C4-2B (cell line): ENCODE data around the gene SERPINA5.

Experiments used
- H3K27ac ChIP-seq: fragments of 450-650 bp; 2 replicates; pipeline ENCODE4 v1.5.1; 2017
- ZFX ChIP-seq: fragments of 450-650 bp; IDR thresholded peaks from 2 replicates; pipeline ENCODE4 v1.6.1; 2017
- TF ChIP-seq, protein P1 (sequence below): fragments of 450-650 bp; conservative IDR thresholded peaks from 2 replicates; pipeline ENCODE4 v1.5.1; 2017; ENCODE audit warnings: mild to moderate bottlenecking

The SERPINA5 gene

DNA sequence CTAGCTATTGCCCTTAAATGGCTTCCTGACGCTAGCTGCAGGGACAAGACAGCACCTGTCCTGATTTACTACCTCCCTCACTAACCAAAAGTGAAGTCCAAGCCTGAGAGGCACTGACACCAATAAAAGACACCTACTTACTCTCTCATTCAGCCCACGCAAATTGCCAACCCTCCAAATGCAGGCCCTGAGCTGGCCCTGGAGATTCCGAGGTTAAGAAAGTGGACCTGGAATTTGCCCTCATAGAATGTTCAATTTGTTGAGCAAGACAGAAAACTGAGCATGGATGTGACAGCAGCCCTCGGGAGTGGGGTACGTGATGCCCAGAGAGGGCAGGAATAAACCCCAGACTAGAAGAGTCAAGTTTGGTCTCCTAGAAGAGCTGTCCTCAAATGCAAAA lies 47.4 kb downstream of the SERPINA5 start:
- TF ChIP-seq, protein P1, sequence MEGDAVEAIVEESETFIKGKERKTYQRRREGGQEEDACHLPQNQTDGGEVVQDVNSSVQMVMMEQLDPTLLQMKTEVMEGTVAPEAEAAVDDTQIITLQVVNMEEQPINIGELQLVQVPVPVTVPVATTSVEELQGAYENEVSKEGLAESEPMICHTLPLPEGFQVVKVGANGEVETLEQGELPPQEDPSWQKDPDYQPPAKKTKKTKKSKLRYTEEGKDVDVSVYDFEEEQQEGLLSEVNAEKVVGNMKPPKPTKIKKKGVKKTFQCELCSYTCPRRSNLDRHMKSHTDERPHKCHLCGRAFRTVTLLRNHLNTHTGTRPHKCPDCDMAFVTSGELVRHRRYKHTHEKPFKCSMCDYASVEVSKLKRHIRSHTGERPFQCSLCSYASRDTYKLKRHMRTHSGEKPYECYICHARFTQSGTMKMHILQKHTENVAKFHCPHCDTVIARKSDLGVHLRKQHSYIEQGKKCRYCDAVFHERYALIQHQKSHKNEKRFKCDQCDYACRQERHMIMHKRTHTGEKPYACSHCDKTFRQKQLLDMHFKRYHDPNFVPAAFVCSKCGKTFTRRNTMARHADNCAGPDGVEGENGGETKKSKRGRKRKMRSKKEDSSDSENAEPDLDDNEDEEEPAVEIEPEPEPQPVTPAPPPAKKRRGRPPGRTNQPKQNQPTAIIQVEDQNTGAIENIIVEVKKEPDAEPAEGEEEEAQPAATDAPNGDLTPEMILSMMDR, result no peak
- no peak for TF ChIP-seq ZFX

DNA sequence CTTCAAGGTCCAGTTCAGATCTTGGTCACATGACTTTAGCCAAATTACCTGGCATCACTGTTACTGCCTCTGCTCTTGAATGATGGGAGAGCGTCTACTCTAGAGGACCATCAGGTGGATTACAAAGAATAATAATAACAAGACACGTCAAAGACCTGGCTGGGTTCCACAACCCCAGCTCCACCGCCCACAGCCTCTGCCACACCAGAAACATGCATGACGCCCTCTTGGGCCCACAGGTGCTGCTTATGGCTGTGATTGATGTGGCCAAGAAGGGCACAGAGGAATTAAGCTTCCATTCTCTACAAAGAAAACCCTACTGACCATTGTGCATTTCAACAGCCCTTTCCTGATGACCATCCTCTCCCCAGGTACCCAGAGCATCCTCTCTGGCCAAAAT lies 49.2 kb downstream of the SERPINA5 start:
- TF ChIP-seq ZFX, result no peak
- TF ChIP-seq, protein P1, result no peak

More for the DNA sequence above, 47.4 kb downstream of the SERPINA5 start:
- H3K27ac ChIP-seq, result no peak overlapping the region

DNA sequence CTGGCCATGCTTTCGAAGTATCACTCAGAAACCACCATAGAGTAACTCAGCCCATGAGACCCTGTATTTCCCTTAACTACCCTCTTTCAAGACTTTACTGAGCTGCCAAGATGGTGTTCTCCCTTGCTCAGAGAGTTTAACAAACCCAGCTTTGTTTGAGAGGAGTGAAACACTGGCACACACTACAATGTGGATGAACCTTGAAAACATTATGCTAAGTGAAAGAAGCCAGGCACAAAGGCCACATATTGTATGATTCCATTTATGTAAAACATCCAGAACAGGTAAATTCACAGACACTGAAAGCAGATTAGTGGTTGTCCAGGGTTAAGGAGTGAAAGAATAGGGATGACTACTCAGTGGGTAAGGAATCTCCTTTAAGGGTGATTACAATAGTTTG lies 49.8 kb downstream of the SERPINA5 start:
- TF ChIP-seq, protein P1, result no peak
- no peak overlapping the region for H3K27ac ChIP-seq

More for the DNA sequence above, 49.2 kb downstream of the SERPINA5 start:
- no peak overlapping the region for H3K27ac ChIP-seq

DNA sequence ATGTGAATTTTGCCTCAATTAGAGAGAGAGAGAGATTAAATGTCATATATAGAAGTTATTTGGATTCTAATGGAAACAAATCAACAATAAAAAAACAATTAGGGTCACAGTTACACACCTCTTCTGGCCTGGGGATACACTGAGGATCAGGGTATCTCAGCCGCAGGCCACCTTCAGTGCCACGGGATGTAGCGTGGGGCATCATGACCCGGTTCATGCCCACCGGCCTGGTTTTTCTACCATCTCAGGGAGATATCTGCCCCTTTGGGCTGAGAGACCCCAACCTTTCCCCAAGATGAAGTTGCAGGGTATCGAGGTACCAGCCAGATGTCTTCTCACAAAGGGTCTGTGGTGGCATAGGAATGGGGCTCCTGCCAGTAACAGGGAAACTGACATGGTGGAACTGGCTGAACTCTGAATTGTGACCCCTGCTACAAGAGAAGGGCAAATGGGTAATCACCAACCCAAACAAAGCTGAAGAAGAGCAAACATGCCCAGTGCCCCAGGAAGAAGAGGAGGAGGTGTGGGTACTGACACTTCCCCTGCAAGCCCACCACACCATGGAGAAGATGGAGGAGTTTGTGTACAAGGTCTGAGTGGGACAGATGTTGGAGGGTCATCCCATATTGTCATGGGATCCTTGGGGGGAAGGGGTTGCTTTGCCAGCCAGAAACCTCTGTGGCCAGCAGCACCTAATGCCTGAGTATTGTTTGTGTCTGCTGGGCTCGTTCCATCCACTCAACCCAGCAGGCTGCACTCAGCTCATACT lies 50.5 kb downstream of the SERPINA5 start:
- TF ChIP-seq, protein P1, result no peak
- TF ChIP-seq ZFX, result no peak
- H3K27ac ChIP-seq, result no peak overlapping the region

DNA sequence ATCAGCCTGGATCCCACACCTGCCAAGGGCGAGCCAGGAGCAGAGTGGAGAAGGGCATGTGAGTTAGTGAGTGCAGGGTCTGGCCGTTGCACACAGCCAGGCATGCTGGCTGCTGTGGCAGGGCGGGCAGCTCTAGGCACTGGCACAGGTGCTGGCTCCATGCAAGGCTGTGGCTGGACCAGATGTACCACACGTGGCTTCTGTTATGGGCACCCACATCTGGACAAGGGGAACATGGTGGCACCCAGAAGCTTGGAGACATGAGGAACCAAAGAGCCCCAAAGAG lies 51.0 kb downstream of the SERPINA5 start:
- no peak for TF ChIP-seq ZFX
- TF ChIP-seq, protein P1, result no peak

DNA sequence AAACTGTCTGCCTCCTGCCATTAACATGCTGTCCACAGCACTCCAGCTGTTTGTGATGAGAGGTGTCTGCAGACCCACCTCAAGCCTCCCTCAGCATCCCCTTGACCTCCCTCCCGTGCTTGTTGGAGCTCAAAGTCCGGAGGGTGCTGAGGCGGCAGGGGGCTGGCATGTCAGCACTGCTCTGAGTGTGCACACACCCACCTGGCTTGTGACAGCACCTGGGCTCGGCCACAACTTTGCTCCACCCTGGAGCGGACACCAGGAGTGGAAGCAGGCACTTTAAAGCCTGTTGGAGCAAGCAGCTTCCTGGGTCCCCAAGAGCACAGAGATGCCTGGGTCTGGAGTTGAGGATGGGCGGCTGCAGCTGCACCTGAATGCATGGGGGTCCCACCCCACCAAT lies 51.9 kb downstream of the SERPINA5 start:
- TF ChIP-seq ZFX, result no peak
- TF ChIP-seq, protein P1, result no peak
- no peak overlapping the region for H3K27ac ChIP-seq

More for the DNA sequence above, 51.0 kb downstream of the SERPINA5 start:
- H3K27ac ChIP-seq, result no peak overlapping the region

DNA sequence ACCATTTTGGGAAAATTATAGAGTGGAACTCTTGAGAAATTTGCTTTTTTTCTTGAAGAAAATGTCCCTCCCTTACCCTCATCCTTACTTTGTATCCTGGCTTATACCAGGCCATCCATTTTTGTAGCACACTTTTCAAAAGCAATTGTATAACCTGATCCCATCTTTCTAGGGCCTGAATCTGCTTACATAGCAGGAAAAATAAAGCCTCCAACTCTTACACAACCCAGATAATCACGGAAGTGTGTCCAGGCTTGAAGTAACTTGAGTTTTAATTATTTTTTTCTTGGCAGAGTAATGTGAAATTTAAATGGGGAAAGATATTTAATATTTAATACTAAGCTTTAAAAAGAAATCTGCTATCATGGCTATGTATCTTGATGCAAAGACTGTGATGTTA lies 53.9 kb downstream of the SERPINA5 start:
- no peak for TF ChIP-seq ZFX
- TF ChIP-seq, protein P1, result no peak
- no peak overlapping the region for H3K27ac ChIP-seq
